H1 (cell line): ENCODE measurements around the gene KMT2E. TPM values are rescaled to one million over a fixed set of nuclear protein-coding genes. Genes with fewer than 3 reads are reported as not detected.

Experiments used
- CTCF ChIA-PET: fragments of 300-600 bp; sonication (Branson Sonifier 250); formaldehyde crosslinking; loops from one replicate; lab custom pipeline; 2021; ENCODE audit not compliant: partially characterized antibody; lab: Charles Lee
- POLR2A ChIA-PET: fragments of 300-600 bp; sonication (Branson Sonifier 250); formaldehyde crosslinking; loops from one replicate; lab custom pipeline; 2021; ENCODE audit warnings: inconsistent platforms; ENCODE audit not compliant: partially characterized antibody; lab: Charles Lee
- DNase-seq, 2 experiments: peaks; one replicate each; pipeline versions ENCODE4 v3.0.0 to v3.0.0-alpha.2; 2010 to 2022; ENCODE audit warnings: low spot score in 2 of 2, low read depth in 1 of 2, mixed read lengths in 1 of 2
- FAIRE-seq: peaks from 2 replicates; lab custom pipeline; 2011; peaks lifted over from hg19 to GRCh38; lab: Jason Lieb, UNC
- H2AFZ ChIP-seq: 2 replicates; pipeline ENCODE4 v1.8.1; 2012; ENCODE audit warnings: low read length, inconsistent platforms
- H2AK5ac ChIP-seq: 2 replicates; pipeline ENCODE4 v1.6.1; 2013; ENCODE audit warnings: low read depth, low read length
- H2BK120ac ChIP-seq: replicated peaks from 2 replicates; pipeline ENCODE3; 2013; ENCODE audit warnings: low read depth, low read length, inconsistent platforms
- H2BK12ac ChIP-seq: 2 replicates; pipeline ENCODE4 v1.6.1; 2013; ENCODE audit warnings: low read depth, low read length
- H2BK15ac ChIP-seq: 2 replicates; pipeline ENCODE4 v1.6.1; 2013; ENCODE audit warnings: low read length
- H2BK20ac ChIP-seq: 2 replicates; pipeline ENCODE4 v1.6.1; 2013; ENCODE audit warnings: low read length
- H2BK5ac ChIP-seq: 2 replicates; pipeline ENCODE4 v1.6.1; 2013; ENCODE audit warnings: low read depth, low read length
- H3K14ac ChIP-seq: 2 replicates; pipeline ENCODE4 v1.6.1; 2013; ENCODE audit warnings: inconsistent platforms; ENCODE audit not compliant: insufficient read length
- H3K18ac ChIP-seq: 2 replicates; pipeline ENCODE4 v1.6.1; 2013; ENCODE audit warnings: low read length; ENCODE audit errors: extremely low read depth
- H3K23ac ChIP-seq: 2 replicates; pipeline ENCODE4 v1.6.1; 2013; ENCODE audit warnings: inconsistent platforms; ENCODE audit not compliant: insufficient read length
- H3K23me2 ChIP-seq: 2 replicates; pipeline ENCODE4 v1.6.1; 2013; ENCODE audit warnings: low read depth, low read length
- H3K27ac ChIP-seq: 2 replicates; pipeline ENCODE4 v1.6.1; 2011; ENCODE audit warnings: low read depth, low read length, inconsistent platforms
- H3K27me3 ChIP-seq, 4 experiments: replicated peaks in 1 of 4; 1 replicate in 1 of 4; 2 replicates in 3 of 4; pipeline versions ENCODE4 v1.6.1 to v1.8.1; 2011 to 2013; ENCODE audit warnings: low read length in 3 of 4, mild to moderate bottlenecking in 3 of 4, inconsistent platforms in 2 of 4, mixed read lengths in 2 of 4, moderate library complexity in 1 of 4; ENCODE audit not compliant: control insufficient read depth in 3 of 4, insufficient read depth in 3 of 4; ENCODE audit errors: extremely low read depth in 1 of 4
- H3K36me3 ChIP-seq, 4 experiments: 2 replicates each; pipeline versions ENCODE4 v1.6.1 to v1.8.1; 2011 to 2013; ENCODE audit warnings: mild to moderate bottlenecking in 4 of 4, low read length in 3 of 4, moderate library complexity in 2 of 4, control low read depth in 1 of 4, inconsistent platforms in 1 of 4; ENCODE audit not compliant: insufficient read depth in 4 of 4, control insufficient read depth in 2 of 4
- H3K4ac ChIP-seq: replicated peaks from 2 replicates; pipeline ENCODE3; 2013; ENCODE audit warnings: low read length, low read depth, mixed read lengths, inconsistent platforms; ENCODE audit not compliant: insufficient read length
- H3K4me1 ChIP-seq, 4 experiments: replicated peaks in 1 of 4; 1 replicate in 1 of 4; 2 replicates in 3 of 4; pipeline versions ENCODE4 v1.6.1 to v1.8.1; 2011 to 2013; ENCODE audit warnings: low read length in 3 of 4, inconsistent platforms in 2 of 4, mixed read lengths in 1 of 4; ENCODE audit not compliant: insufficient read depth in 4 of 4, control insufficient read depth in 3 of 4
- H3K4me2 ChIP-seq, 2 experiments: 2 replicates each; pipeline versions ENCODE4 v1.6.1 to v1.8.1; 2011 to 2013; ENCODE audit warnings: low read depth in 2 of 2, low read length in 2 of 2, control low read depth in 1 of 2, inconsistent platforms in 1 of 2, mild to moderate bottlenecking in 1 of 2; ENCODE audit not compliant: insufficient read depth in 1 of 2
- H3K4me3 ChIP-seq, 4 experiments: fragments of 200-600, 300-600 bp in 1 of 4; sonication (generic), shearing (Covaris generic), sonication (Bioruptor Twin) in 1 of 4; 2 replicates each; pipeline versions ENCODE4 v1.5.1 to v1.8.1; 2011 to 2016; ENCODE audit warnings: low read length in 4 of 4, low read depth in 3 of 4, control low read depth in 2 of 4, inconsistent platforms in 2 of 4, mild to moderate bottlenecking in 2 of 4, mixed read lengths in 1 of 4, moderate library complexity in 1 of 4; ENCODE audit not compliant: insufficient read depth in 2 of 4; ENCODE audit errors: extremely low read depth in 1 of 4
- H3K56ac ChIP-seq: replicated peaks from 2 replicates; pipeline ENCODE3; 2013; ENCODE audit warnings: low read depth, mild to moderate bottlenecking, mixed read lengths, low read length, inconsistent platforms; ENCODE audit not compliant: insufficient read length
- H3K79me1 ChIP-seq: 2 replicates; pipeline ENCODE4 v1.6.1; 2013; ENCODE audit warnings: low read depth, low read length, control low read depth
- H3K79me2 ChIP-seq, 2 experiments: 2 replicates each; pipeline versions ENCODE4 v1.6.1 to v1.8.1; 2012 to 2013; ENCODE audit warnings: low read length in 2 of 2, mild to moderate bottlenecking in 2 of 2, inconsistent platforms in 1 of 2; ENCODE audit not compliant: insufficient read depth in 2 of 2, control insufficient read depth in 1 of 2
- H3K9ac ChIP-seq, 4 experiments: replicated peaks in 1 of 4; 1 replicate in 1 of 4; 2 replicates in 3 of 4; pipeline versions ENCODE4 v1.6.1 to v1.8.1; 2011 to 2013; ENCODE audit warnings: low read depth in 3 of 4, low read length in 3 of 4, control low read depth in 2 of 4, mild to moderate bottlenecking in 2 of 4, moderate library complexity in 2 of 4, inconsistent platforms in 1 of 4; ENCODE audit errors: extremely low read depth in 1 of 4
- H3K9me3 ChIP-seq, 2 experiments: 2 replicates each; pipeline versions ENCODE4 v1.6.1 to v1.8.1; 2012 to 2013; ENCODE audit warnings: mild to moderate bottlenecking in 2 of 2, moderate library complexity in 2 of 2, control low read depth in 1 of 2, inconsistent platforms in 1 of 2, low read depth in 1 of 2, low read length in 1 of 2, mixed read lengths in 1 of 2; ENCODE audit not compliant: insufficient read depth in 2 of 2
- H4K20me1 ChIP-seq, 2 experiments: replicated peaks in 1 of 2; 2 replicates each; pipeline versions ENCODE3 to v1.8.1; 2011 to 2013; ENCODE audit warnings: inconsistent platforms in 2 of 2, low read length in 2 of 2, mild to moderate bottlenecking in 1 of 2; ENCODE audit not compliant: insufficient read depth in 2 of 2, control insufficient read depth in 1 of 2
- H4K5ac ChIP-seq: 2 replicates; pipeline ENCODE4 v1.6.1; 2013; ENCODE audit warnings: low read length, low read depth, mixed read lengths, inconsistent platforms; ENCODE audit not compliant: insufficient read length
- H4K8ac ChIP-seq: 2 replicates; pipeline ENCODE4 v1.8.0; 2013; ENCODE audit warnings: mild to moderate bottlenecking, moderate library complexity, low read length, inconsistent platforms; ENCODE audit not compliant: insufficient read depth; ENCODE audit errors: extremely low read depth
- H4K91ac ChIP-seq: replicated peaks from 2 replicates; pipeline ENCODE3; 2013; ENCODE audit warnings: low read length, mixed read lengths, inconsistent platforms; ENCODE audit not compliant: insufficient read length
- HDAC2 ChIP-seq, 2 experiments: fragments of 300-600 bp in 1 of 2; sonication (generic) in 1 of 2; IDR thresholded peaks; 2 replicates each; pipeline ENCODE4 v1.6.1; 2011 to 2012; ENCODE audit warnings: low read depth in 2 of 2, low read length in 2 of 2, mild to moderate bottlenecking in 2 of 2, moderate library complexity in 2 of 2, borderline replicate concordance in 1 of 2, inconsistent platforms in 1 of 2
- SUZ12 ChIP-seq: fragments of 200-600 bp; sonication (generic); IDR thresholded peaks from 2 replicates; pipeline ENCODE4 v1.6.1; 2012; ENCODE audit warnings: mild to moderate bottlenecking, inconsistent platforms, low read length, moderate library complexity, mixed read lengths
- WGBS, 2 experiments: shearing (Covaris generic) in 1 of 2; methylation state at CpG; one replicate each; pipeline versions ENCODE4 v1.1.6 to v1.1.7; 2013 to 2015; ENCODE audit warnings: low lambda C conversion rate in 2 of 2, mixed read lengths in 2 of 2, inconsistent platforms in 1 of 2, low coverage in 1 of 2, missing lambda C conversion rate in 1 of 2; ENCODE audit not compliant: insufficient replicate concordance in 2 of 2, insufficient coverage in 1 of 2, insufficient read length in 1 of 2; ENCODE audit errors: extremely low coverage in 1 of 2, missing lambda C conversion rate in 1 of 2; 5-methylcytosine and 5-hydroxymethylcytosine counted together
- polyA plus RNA-seq, 7 experiments: library from polyadenylated mRNA; depleted of rRNA in 3 of 7; stranded (reverse) in 5 of 7; unstranded in 2 of 7; fragments of >200 nt in 5 of 7; fragments of 200-250 nt in 2 of 7; gene quantifications; 1 replicate in 5 of 7; 2 replicates in 1 of 7; 4 replicates in 1 of 7; pipeline versions ENCODE4 v1.2.1 to v1.2.3, GENCODE V29; 2011 to 2013; ENCODE audit warnings: missing spikeins in 2 of 7, mixed read lengths in 2 of 7
- total RNA-seq: library from RNA; stranded (reverse); fragmentation: NEBNext Ultra II Directional; extraction: Animal tissue kit (Norgen Biotek cat#: 25700); gene quantifications from 2 replicates; pipeline ENCODE4 v1.2.1, GENCODE V29; 2021

KMT2E gene
- total and polyA plus RNA-seq, 2 of the 8 experiments (the other 6 are each of a cell fraction or from before 2014, with no cell fraction given): 10.9 to 45.0 TPM

DNA sequence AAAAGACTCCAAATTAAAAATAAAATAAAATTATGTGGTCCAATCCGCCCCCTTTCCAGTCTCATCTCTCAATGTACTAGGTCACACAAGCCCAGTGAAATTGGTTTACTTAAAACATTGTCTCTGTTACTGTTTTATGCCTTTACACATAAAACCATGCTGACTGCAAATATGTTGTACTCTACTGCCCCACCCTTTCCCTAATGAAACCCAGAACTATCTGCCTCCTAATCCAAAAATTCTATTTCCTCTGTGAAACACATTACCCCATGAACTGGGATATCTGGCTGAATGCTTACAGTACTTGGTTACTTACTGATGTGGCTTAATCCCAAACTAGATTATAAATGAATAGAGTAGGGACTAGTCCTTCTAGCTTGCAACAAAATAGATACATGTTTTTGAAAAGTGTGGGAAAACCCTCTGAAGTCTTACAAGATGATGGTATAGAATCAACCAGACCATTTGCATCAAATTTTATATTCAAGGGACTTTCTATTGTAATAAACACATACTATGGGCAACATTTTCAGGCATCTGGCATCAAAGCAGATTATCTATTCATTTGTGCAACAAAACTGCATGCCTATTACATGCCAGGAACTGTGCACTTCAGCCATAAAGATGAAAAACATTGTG, 10.0 kb upstream of the KMT2E start:
- Histone ChIP-seq H4K5ac (no peak overlapping the region), H2BK15ac (no peak overlapping the region), H3K23ac (no peak overlapping the region), H4K91ac (no peak overlapping the region), H2BK20ac (no peak overlapping the region), H3K56ac (no peak overlapping the region), H3K9ac (no peak overlapping the region), H2BK12ac (no peak overlapping the region), H3K9me3 (no peaks in the 10 kb centered on the region), H4K8ac (no peak overlapping the region), H3K4me1 (peaks cover 0 to 8% (median 0%) of the 10 kb centered on the region in 4 experiments; a peak in 2 of 7 replicates), H4K20me1 (peaks cover 31 to 37% of the 10 kb centered on the region in 2 experiments)
- TF ChIP-seq HDAC2 (IDR thresholded peaks at IDR 0.05; ENCODE audit: borderline replicate concordance in 1 of 2, low read depth in 2 of 2, low read length in 2 of 2): no peak
- TF ChIP-seq SUZ12: no peak
- TF ChIP-seq, all 59 proteins: peak for 0
- ChIA-PET CTCF (no interaction called here), POLR2A (interaction anchor here (2.6 to 8.5 kb wide), 3 partner anchors 8 to 21 kb away, joined by 13 to 63 read pairs (median 56); partner anchors contain the start of gene KMT2E)
- no peak for DNase-seq
- no peak overlapping the region for H3K18ac ChIP-seq
- no peak overlapping the region for H3K4me3 ChIP-seq
- no peak overlapping the region for H2AFZ ChIP-seq
- no peak overlapping the region for H2AK5ac ChIP-seq
- peaks cover 0 to 14% (median 0%) of the 10 kb centered on the region in 4 experiments; a peak in 2 of 8 replicates for H3K36me3 ChIP-seq
- H3K79me1 ChIP-seq: peaks cover 4% of the 10 kb centered on the region
- no peak overlapping the region for H3K4me2 ChIP-seq
- no peak overlapping the region for H3K27ac ChIP-seq
- no peak overlapping the region for H2BK5ac ChIP-seq
- H3K14ac ChIP-seq: no peak overlapping the region
- no peak overlapping the region for H3K4ac ChIP-seq
- FAIRE-seq: no peak
- no peaks in the 10 kb centered on the region for H3K23me2 ChIP-seq
- no peaks in the 10 kb centered on the region for H3K27me3 ChIP-seq
- peaks cover 0 to 67% of the 10 kb centered on the region in 2 experiments for H3K79me2 ChIP-seq
- H2BK120ac ChIP-seq: no peak overlapping the region
- 87% methylated on average over 1 of the region's 1 CpG; no CpG with 5 or more reads in 1 of the 2 experiments for WGBS, 2 experiments
